CD4-positive, alpha-beta T cell treated with Interleukin-6 for 4 hours (primary cell): Measurements from ENCODE around the gene USH1C.

Source experiments
- DNase-seq: peaks from one replicate; pipeline ENCODE4 v3.0.0-alpha.2; 2020; ENCODE audit warnings: mixed read lengths

USH1C gene

DNA sequence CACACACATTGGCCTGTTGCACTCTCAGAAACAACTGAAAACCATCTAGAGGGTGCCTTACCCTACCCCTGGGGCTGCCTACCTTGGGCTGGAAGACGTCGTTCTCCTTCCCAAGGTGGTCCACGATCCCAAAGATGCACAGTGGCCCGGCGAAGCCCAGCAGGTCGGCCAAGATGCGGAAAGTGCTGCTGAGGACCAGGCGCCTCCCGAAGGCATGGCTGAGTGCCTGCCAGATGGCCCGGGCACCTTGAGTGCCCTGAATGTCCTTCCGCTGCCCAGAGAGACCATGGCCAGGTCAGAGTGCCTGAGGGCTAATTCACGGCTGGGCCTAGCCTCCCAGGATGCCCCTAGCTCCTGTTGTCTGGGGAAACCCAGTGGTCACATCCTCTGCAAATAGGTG lies 83.8 kb downstream of the USH1C start:
- no peak for DNase-seq

DNA sequence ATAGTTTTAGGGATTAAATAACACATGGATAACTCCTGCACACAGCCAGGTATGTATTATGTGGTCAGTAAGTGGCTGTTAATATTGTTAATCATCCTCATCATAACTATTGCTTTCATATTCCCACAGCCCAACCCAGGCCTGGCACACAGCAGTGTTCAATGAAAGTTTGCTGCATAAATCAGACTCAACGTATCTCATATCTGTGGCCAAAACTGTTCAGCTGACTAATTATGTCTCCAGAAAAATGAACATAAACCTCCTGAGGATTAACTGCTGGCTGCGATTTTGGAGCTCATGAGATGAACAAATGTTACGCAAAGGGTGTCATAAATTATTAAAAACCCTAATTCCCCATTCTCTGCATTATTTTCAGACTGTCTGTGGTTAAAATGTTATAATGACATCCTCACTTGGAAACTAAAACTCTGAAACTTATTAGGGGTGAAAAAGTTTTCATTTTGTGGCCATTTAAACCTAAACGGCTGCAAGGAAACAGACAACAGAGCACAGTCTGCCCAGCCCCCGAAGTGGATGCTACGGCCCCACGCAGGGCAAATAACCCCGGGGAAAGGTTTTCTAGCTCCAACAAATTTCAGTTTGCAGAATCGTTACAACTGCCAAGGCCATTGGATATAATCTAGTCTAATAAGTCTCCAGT lies 84.8 kb downstream of the USH1C start:
- DNase-seq = no peak

DNA sequence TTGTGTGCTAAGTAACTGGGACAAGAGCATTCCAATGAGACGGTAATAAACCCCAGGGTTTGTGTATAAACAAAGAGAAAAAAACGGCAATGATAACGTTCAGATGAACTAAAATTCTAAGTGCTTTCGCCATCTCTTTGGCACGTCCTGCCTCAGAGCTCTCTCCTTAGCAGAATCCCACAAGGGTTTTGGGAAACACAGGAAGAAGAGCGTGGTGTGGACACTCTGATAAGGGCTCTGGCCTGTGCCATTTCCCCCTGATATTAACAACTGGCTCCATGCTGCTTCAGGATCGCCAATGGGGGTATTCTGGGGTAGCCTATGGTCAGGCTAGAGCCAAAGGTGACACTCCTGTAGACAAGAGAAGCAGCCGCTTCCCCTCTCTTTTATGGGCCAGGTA lies 85.9 kb downstream of the USH1C start:
- DNase-seq = no peak

DNA sequence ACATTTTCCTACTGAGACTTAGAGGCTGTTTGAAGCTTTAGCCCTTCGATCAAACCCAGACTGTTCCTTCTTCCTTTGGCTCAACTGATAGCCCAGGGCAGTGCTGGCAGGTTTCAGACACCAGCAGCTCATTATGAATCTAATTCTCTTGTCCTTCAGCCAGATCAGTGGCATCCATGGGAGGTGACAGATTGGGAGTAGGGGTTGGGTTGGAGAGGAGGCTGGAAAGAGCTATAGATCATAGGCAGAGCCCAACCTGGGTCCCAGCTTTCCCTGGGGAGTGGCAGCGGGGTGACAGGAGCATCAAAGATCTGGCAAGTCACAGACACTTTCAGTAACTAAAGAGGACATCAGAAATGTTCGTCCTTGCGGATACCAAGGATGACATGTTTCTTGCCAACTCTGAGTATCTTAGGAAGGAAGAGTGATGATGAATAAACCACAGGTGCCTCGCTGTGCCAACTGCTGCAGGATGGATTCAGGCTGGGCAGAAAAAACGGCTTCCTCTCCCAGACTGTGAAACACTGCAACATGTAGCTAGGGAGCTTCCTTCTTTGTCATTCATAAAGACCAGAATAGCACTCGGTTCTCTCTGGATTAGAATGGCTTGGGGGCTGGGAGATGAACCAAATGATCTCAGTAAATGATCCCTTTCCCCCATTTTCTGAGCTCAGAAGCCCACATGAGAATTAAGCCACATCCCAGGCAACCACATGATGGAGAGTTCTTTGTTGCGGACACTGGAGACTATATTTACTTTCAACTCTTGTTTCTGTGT lies 86.6 kb downstream of the USH1C start:
- DNase-seq = no peak

DNA sequence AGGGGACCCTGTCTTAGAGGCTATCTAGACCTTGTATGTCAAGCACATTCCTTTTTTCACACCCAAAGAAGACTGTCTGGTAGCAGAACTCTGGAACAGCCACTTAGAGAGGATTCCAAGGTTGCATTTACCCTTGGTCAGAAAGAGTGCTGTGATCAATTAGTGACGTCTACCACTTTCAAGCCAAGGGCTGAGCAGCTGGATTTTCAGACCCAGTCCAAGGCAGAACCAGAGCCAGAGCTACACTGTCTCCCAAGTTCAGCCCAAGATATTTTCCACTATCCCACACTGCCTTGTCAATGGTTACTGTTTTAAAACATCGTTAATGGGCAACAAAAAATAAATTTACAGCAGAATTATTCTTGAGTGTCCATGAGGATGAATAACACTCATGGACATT lies 91.5 kb downstream of the USH1C start:
- no peak for DNase-seq

DNA sequence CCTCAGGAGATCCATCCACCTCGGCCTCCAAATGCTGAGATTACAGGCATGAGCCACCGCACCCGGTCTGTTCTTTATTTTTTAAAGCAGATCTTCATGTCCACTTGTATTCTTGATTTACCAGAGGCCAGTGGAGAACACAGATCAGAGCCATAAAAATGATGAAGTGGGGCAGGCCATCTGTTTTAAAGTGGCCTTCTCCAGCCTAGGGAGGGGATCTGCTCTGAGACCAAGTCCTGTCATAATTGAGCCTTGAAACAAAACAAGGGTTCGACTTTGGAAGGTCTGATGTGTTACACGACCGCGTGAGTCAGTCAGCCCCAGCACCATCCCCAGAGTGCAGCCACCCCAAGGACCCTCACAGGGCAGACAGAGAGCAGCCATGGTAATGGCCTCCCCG lies 95.1 kb downstream of the USH1C start:
- DNase-seq = no peak

DNA sequence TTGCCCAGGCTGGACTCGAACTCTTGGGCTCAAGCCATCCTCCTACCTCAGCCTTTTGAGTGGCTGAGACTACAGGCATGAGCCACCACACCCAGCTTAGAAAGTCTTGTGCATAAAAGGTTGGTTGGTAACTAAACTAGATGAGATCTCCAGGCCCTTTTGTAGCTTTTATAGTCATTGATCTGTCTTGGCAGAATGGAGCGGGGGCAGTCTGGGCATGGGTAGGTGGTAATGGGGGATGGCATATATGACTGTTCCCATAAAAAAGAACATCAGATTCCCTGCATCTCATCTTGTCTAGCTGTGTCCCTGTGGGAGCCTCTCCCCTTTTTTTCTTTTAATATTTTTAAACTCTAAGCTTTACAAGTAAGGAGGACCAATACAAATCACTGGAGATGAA lies 97.7 kb downstream of the USH1C start:
- DNase-seq = no peak

DNA sequence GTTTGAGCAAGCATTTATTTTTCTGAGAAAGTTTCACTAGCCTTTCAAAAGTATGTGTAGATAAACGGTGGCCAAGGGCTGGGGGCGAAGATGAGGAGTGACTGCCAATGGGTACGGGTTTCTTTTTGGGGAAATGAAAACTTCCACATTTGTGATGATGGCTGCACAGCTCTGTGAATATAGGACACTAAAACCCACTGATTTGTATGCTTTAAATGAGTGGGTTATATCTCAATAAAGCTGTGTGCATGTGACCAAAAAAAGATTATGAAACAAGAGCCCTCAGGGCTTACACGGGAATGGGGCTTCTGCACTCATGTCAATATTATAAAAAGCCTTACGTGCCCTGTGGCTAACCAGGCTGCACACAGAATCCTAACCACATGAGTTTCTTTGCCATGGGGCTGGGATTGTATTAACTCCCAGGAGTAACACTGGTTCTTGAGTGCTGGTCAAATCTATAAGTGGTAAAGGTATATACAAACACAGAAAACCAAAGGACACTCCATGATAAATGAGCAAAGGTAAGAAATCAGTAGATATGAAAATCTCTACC lies 98.9 kb downstream of the USH1C start:
- no peak for DNase-seq

DNA sequence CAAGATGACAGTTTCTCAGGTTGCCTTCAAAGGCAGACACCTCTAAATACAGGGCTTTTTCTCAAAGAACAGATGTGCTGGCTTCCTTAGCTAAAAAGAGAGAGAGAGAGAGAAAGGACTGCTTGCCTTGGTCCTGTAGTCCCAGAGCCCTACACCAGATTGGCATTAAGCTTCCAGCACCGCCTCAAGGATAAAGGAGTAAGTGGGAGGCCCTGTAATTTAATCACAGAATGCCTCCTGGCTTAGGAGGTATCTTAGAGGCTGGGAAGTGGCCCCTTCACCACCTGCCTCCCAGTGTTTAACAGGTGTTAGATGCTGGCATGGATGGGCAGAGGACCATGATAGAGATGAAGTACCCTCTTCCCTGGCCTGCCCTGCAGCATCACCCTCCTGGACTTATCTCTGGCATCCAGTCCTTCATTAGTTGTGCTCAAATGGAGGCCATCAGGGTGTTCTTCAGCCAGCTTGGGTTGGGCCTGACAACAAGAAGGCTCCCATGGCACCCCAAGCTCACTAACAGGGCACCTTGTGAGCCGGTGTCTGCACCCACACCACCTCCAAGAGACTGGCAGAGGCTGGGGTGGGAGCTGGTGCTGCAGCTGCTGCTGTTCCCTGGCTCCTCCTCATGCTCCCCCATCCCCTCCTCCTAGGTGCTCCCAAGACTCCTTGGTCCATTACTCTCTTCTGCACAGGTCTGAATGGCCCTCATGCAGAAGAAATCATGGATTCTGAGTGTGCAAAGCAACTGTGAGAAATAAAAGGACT lies 100.1 kb downstream of the USH1C start:
- DNase-seq = no peak
